Measurements from ENCODE around the gene SHISAL1.

SHISAL1 gene

GRCh38 chr22:44336962-44337677 is 24.4 kb upstream of the SHISAL1 start:
- Mint-ChIP-seq H3K27ac (no peak overlapping the region), H3K27me3 (ENCODE audit: low read depth) (peaks cover 10% of the 10 kb centered on the region), H3K36me3 (ENCODE audit: low read depth) (no peaks in the 10 kb centered on the region), H3K4me3 (no peak overlapping the region), H3K9me3 (no peaks in the 10 kb centered on the region), H3K4me1 (ENCODE audit: low read depth) (no peaks in the 10 kb centered on the region)

DNA sequence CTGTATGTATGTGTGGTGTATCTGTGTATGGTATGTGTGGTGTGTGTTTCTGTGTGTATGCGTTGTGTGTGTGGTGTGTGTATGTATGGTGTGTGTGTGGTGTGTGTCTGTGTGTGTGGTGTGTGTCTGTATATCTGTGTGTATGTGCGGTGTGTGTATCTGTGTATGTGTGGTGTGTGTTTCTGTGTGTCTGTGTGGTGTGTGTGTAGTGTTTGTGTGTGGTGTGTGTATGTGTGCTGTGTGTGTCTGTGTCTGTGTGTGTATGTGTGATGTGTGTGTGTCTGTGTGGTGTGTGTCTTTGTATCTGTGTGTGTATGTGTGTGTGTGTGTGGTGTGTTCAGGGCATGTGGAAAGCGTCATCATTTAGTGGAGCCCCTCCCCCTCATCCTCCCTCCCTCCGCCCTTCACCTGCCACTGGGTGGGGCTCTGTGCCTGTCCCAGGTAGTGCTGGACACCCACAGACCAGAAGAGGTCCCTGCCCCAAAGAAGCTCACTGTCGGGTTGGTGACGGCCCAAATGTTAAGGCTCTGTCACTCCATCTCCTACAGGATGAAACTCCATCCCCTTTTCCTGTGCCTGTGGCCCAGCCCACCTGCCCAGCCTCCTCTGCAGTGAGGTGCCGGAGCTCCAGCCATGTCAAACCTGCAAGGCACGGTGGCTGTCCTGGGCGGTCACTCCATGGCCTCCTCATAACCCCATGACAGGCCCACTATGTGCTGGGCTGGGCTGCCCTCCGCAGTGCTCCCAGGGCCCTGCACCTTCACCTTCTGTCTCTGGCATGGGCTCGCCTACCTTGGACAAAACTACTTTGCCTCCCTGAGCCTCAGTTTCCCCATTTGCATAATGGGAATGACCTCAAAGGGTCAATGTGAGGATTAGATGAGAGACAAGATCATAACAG is 23.4 kb upstream of the SHISAL1 start:
- no peaks in the 10 kb centered on the region for H3K36me3 Mint-ChIP-seq (ENCODE audit: low read depth)
- no peak overlapping the region for H3K27ac Mint-ChIP-seq
- no peaks in the 10 kb centered on the region for H3K9me3 Mint-ChIP-seq
- peaks cover 13% of the 10 kb centered on the region for H3K27me3 Mint-ChIP-seq (ENCODE audit: low read depth)
- H3K4me1 Mint-ChIP-seq (ENCODE audit: low read depth) = no peaks in the 10 kb centered on the region
- H3K4me3 Mint-ChIP-seq = no peak overlapping the region

DNA sequence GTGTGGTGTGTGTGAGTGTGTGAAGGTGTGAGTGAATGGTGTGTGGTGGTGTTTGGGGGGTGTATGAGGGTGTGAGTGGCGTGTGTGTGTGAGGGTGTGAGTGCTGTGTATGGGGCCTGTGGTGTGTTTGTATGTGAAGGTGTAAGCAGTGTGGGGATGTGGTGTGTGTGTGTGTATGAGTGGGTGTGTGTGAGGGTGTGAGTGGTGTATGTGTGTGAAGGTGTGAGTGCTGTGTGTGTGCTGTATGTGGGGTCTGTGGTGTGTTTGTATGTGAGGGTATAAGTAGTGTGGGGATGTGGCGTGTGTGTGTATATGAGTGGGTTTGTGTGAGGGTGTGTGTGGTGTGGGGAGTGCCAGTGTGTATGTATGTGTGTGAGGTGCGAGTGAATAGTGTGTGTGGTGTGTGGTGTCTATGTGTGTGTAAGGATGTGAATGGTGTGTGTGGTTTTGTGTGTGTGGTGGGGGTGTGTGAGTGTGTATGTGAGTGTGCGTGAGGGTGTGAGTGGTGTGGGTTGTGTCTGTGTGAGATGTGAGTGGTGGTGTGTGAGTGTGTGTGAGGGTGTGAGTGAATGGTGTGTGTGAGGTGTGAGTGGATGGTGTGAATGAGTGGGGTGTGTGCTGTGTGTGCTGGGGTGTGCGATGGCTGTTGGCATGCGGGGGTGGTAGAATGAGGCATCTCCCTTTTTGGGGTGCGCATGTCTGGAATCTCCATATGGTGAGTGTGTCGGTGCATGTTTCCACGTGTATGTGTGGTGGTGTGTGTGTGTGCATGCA is 22.5 kb upstream of the SHISAL1 start:
- H3K4me3 Mint-ChIP-seq = no peak overlapping the region

GRCh38 chr22:44333847-44334635 is 21.3 kb upstream of the SHISAL1 start:
- Mint-ChIP-seq H3K36me3 (ENCODE audit: low read depth) (no peaks in the 10 kb centered on the region), H3K4me3 (no peak overlapping the region), H3K4me1 (ENCODE audit: low read depth) (peaks cover 5% of the 10 kb centered on the region), H3K9me3 (no peaks in the 10 kb centered on the region), H3K27me3 (ENCODE audit: low read depth) (peaks cover 28% of the 10 kb centered on the region), H3K27ac (no peak overlapping the region)

More for the DNA sequence above, 22.5 kb upstream of the SHISAL1 start:
- no peaks in the 10 kb centered on the region for H3K4me1 Mint-ChIP-seq (ENCODE audit: low read depth)
- H3K36me3 Mint-ChIP-seq (ENCODE audit: low read depth) = no peaks in the 10 kb centered on the region
- H3K27me3 Mint-ChIP-seq (ENCODE audit: low read depth) = peaks cover 16% of the 10 kb centered on the region
- no peaks in the 10 kb centered on the region for H3K9me3 Mint-ChIP-seq
- no peak overlapping the region for H3K27ac Mint-ChIP-seq

GRCh38 chr22:44332946-44333345 is 20.2 kb upstream of the SHISAL1 start:
- no peak overlapping the region for H3K27ac Mint-ChIP-seq
- H3K27me3 Mint-ChIP-seq (ENCODE audit: low read depth) = peaks cover 39% of the 10 kb centered on the region
- H3K36me3 Mint-ChIP-seq (ENCODE audit: low read depth) = no peaks in the 10 kb centered on the region
- no peak overlapping the region for H3K4me3 Mint-ChIP-seq
- no peaks in the 10 kb centered on the region for H3K9me3 Mint-ChIP-seq
- peaks cover 9% of the 10 kb centered on the region for H3K4me1 Mint-ChIP-seq (ENCODE audit: low read depth)

GRCh38 chr22:44331881-44332714 is 19.3 kb upstream of the SHISAL1 start:
- peak overlapping the region; percentile 18 for H3K27ac Mint-ChIP-seq
- peaks cover 47% of the 10 kb centered on the region for H3K27me3 Mint-ChIP-seq (ENCODE audit: low read depth)
- H3K9me3 Mint-ChIP-seq = no peaks in the 10 kb centered on the region
- H3K4me1 Mint-ChIP-seq (ENCODE audit: low read depth) = peaks cover 9% of the 10 kb centered on the region
- H3K4me3 Mint-ChIP-seq = peak overlapping the region; percentile 19
- no peaks in the 10 kb centered on the region for H3K36me3 Mint-ChIP-seq (ENCODE audit: low read depth)

DNA sequence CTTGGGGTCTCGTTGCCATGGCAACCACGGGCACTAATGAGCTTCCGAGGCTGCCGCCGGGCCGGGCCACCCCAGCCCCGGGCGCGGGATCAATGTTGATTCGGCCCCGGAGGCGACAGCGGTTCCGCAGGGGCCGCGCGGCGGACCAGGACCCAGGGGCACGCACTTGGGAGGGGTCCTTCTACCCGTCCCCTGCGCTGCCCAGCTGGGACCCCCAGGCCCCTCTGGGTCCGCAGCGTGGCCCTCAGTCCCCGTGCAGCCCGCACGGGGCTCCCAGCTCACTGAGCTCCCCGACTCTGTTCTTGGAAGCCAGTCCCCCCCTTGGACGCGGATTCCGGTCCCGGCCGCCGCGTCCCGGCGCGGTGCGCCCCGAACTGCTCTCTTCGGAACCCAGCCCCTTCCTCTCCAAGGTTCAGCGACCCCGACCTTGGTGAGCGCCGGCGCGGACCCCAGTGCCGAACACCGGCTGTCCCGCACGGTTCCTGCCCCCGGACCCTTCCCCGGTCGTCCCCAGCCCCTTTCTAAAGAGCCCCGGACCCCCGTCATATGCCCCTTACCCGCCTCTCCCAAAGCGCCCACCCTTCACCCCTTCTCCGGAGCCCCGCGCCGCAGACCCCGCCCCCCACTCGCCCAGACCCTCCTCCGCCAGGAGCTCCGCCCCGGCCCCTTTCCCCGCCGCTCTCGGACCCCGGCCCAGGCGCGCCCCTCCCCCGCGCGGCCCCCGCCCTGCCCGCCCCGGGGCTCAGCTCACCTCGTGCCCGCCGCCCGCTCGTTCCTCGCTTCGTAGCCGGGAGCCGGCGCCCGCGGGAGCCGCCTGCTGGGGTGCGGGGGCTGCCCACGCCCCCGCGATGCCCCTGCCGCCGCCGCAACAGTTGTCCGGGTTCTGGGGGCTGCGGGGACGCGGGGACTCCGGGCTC is 18.3 kb upstream of the SHISAL1 start:
- Mint-ChIP-seq H3K4me3 (no peak overlapping the region), H3K27me3 (ENCODE audit: low read depth) (peaks cover 58% of the 10 kb centered on the region), H3K27ac (no peak overlapping the region), H3K9me3 (no peaks in the 10 kb centered on the region), H3K36me3 (ENCODE audit: low read depth) (no peaks in the 10 kb centered on the region), H3K4me1 (ENCODE audit: low read depth) (peaks cover 9% of the 10 kb centered on the region)

- peaks cover 13% of the 10 kb centered on the region for H3K4me1 Mint-ChIP-seq (ENCODE audit: low read depth)
- no peak overlapping the region for H3K4me3 Mint-ChIP-seq
- H3K27ac Mint-ChIP-seq = no peak overlapping the region
- H3K27me3 Mint-ChIP-seq (ENCODE audit: low read depth) = peaks cover 65% of the 10 kb centered on the region
- no peaks in the 10 kb centered on the region for H3K36me3 Mint-ChIP-seq (ENCODE audit: low read depth)
- H3K9me3 Mint-ChIP-seq = no peaks in the 10 kb centered on the region
Measured at GRCh38 chr22:44330188-44330743, 17.5 kb upstream of the SHISAL1 start.

DNA sequence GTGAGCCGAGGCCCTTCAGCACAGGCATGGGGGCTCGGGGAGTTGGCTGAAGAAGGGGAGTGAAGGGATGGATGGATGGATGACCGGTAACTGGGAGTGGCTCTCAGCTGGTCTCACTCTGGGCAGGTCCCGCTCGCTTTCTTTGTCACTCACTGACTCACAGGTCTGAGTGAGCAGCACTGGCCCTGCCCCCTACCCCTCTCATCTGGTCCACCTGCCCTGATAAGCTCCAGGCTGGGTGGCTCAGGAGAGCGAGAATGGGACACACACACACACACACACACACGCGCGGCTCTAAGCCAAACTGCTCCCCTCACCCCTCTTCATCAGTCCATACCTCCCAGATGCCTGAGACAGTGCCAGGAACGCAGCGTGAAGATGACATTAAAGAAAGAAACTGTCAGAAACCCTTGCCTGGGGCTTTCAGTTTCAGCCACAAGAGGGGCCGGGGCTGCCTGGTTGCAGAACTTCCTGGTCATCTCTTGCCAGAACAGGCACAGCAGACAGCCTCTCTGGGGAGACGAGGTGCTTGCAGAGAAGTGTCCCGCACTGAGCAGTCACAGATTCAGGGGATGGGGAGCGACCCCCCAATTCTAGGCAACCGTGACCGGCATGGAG is 16.5 kb upstream of the SHISAL1 start:
- no peak overlapping the region for H3K4me3 Mint-ChIP-seq
- peaks cover 69% of the 10 kb centered on the region for H3K27me3 Mint-ChIP-seq (ENCODE audit: low read depth)
- H3K27ac Mint-ChIP-seq = no peak overlapping the region
- no peaks in the 10 kb centered on the region for H3K9me3 Mint-ChIP-seq
- peaks cover 13% of the 10 kb centered on the region for H3K4me1 Mint-ChIP-seq (ENCODE audit: low read depth)
- H3K36me3 Mint-ChIP-seq (ENCODE audit: low read depth) = no peaks in the 10 kb centered on the region

DNA sequence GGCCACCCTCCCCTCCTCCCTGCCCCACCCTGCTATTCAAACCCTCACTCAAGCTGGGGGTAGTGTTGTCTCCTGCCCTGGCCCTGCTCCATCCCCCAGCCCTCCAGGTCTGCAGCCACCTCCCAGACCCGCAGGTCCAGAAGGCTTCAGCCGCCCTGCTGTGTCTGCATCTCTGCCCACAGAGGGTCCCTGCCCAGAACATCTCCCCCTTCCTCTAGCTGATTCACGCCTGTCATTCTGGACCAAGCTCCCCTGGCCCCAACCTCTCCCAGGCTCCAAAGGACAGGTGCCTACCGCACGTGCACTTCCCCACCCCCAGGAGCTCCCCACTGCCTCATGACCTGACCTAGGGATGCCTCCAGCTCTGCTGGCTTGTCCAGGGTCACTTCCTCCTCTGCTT is 16.0 kb upstream of the SHISAL1 start:
- Mint-ChIP-seq H3K27ac (no peak overlapping the region), H3K4me3 (no peak overlapping the region), H3K36me3 (ENCODE audit: low read depth) (no peaks in the 10 kb centered on the region), H3K27me3 (ENCODE audit: low read depth) (peaks cover 73% of the 10 kb centered on the region), H3K4me1 (ENCODE audit: low read depth) (peaks cover 13% of the 10 kb centered on the region), H3K9me3 (no peaks in the 10 kb centered on the region)

- H3K9me3 Mint-ChIP-seq = no peaks in the 10 kb centered on the region
Measured at GRCh38 chr22:44328326-44328725, 15.6 kb upstream of the SHISAL1 start.

DNA sequence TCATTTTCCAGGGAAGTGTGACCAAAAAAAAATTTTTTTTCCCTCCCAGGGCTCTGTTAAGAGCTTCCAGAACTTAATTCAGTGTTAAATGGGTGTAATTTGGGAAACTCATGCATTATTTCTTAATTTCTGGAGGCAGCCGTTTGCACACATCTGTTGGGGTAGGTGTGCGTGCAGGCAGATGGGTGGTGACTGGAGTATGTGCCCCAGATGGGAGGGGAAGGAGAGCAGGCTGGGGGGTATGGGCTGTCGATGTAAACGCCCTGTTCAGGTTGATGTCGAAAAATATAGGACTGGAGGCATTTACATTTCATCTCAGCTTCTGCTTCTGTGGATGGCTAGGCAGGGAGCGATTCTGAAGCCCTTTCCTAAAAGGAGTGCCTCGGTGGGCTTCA is 13.7 kb upstream of the SHISAL1 start:
- no peaks in the 10 kb centered on the region for H3K9me3 Mint-ChIP-seq
- H3K4me3 Mint-ChIP-seq = peak overlapping the region; percentile 66
- H3K27me3 Mint-ChIP-seq (ENCODE audit: low read depth) = peaks cover 63% of the 10 kb centered on the region
- no peak overlapping the region for H3K27ac Mint-ChIP-seq
- no peaks in the 10 kb centered on the region for H3K36me3 Mint-ChIP-seq (ENCODE audit: low read depth)
- H3K4me1 Mint-ChIP-seq (ENCODE audit: low read depth) = peaks cover 13% of the 10 kb centered on the region

More at GRCh38 chr22:44328326-44328725, 15.6 kb upstream of the SHISAL1 start:
- no peaks in the 10 kb centered on the region for H3K36me3 Mint-ChIP-seq (ENCODE audit: low read depth)
- H3K4me1 Mint-ChIP-seq (ENCODE audit: low read depth) = peaks cover 13% of the 10 kb centered on the region
- H3K4me3 Mint-ChIP-seq = no peak overlapping the region
- H3K27ac Mint-ChIP-seq = no peak overlapping the region
- H3K27me3 Mint-ChIP-seq (ENCODE audit: low read depth) = peaks cover 76% of the 10 kb centered on the region
